NAMALWA (cell line): ENCODE results near the gene ATP5F1C.
"Not testable (repeated sequence)": the region's sequence is repeated elsewhere in the genome, so short reads cannot be mapped to it uniquely, and the experiment has no call there.

ENCODE experiments used
- DNase-seq: peaks from one replicate; pipeline ENCODE4 v3.0.0-alpha.2; 2015; ENCODE audit warnings: low spot score

The ATP5F1C gene

DNA sequence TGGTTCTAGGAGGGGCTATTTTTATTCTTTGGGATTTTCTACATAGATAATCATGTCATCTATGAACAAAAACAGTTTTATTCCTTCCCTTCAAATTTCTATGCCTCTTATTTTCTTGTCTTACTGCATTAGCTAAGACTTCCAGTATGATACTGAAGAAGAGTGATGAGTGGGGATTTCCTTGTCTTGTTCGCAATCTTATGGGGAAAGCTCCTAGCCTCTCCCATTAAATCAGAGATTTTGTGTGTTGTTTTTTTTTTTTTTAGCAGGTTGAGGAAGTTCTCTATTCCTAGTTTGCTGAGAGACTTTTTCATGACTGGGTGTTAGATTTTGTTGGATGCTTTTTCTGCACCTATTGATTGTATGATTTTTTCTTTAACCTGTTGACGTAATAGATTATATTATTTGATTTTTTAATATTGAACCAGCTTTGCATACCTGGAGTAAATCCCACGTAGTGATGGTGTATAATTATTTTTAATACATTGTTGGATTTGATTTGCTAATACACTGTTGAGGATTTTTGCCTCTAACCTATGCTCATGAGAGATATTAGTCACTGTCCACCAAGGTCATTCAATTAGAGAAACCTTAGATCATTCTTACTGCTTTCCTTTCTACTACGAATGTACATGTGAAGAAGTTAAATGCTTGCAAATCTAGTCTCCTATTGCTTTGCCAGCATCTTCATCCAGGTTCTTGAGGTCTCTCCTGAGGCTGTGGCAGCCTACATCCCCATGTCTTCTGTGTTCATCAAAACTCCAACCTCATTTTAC, 6.5 kb downstream of the ATP5F1C start:
- DNase-seq, result no peak

DNA sequence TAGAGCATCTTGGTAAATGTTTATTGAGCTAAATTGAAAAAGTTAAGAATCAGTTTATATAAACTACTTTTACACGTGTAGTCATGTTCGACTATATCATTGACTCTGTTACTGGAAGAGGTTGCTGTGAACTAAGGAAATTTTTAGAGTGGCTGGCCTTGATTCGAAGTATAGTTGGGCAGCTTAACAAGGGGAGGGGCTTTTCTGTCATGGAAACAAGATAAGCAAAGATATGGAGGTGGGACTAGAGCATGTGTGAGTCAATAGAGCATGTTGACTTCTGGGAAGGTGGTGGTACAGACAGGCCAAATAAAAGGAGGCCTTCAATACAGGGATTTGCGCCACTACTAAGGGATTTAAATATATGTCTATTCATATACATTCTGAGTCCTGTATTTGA, 7.6 kb downstream of the ATP5F1C start:
- DNase-seq, result no peak

DNA sequence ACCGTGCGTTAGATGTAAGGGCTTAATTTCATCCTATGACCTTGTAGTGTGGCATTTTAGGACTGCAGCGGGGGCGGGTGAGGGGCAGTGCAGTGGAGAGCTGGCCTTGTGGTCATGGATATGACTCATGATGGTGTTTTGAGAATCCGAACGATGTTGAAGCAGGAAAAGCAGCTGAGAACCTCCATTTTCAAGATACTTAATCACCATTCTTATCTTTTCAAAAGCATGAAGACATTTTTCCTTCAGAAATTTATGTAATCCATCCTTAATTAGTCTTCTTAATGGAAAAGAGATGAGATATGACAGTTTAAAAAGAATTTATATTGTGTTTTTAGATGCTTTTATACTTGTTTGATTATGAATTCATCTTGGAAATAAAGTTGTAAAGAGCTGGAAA, 9.6 kb downstream of the ATP5F1C start:
- no peak for DNase-seq

DNA sequence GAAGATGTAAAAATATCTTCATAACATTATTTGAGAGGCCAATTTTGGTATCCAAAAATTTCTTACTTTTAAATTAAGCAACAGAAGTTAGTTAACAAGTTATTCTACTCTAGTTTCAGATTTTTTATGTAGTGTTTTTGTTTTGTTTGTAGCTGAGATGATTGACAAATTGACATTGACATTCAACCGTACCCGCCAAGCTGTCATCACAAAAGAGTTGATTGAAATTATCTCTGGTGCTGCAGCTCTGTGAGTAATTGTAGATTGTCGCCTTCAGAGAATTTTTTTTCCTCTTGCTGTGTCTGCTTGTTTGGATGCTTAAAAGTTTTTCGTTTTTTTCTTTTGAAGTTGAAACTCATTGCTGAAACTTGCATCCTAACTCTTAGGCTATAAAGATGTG, 14.6 kb downstream of the ATP5F1C start:
- DNase-seq, result no peak

DNA sequence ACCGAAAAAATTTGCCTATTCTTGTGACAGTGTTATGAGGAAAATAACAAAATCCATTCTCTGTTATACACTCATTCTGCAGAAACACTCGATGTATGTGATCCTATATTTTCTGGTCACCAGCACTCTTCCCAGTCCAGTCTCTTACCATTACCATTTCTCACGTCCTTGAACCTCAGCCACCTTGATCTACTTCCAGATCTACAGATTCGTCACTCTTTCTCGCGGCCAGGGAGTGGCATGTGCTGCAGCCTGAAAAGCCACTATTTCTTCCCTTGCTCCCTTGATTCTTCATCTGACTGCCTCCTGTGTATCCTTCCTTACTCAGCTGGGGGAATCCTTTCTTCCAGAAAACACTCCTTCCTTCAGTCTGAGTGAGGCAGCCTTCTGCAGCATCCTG, 16.2 kb downstream of the ATP5F1C start:
- no peak for DNase-seq

DNA sequence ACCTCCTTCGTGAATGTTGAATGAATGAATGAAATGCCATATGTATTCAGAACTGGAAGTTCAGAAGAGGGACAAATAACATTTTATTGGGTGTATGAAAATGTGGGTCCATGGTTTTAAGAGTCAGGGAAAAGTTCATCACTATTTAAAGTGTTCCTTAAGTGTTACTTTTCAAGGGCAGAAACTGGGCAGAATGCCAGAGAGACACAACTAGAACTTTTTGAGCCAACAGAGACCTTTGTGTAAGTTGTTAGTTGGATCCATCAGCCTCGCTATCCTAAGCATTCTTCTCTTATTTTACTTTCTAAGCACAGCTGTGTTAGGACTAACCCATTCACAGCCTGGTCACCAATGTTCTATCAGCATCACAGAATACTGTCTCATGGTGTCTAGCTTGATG, 16.8 kb downstream of the ATP5F1C start:
- DNase-seq, result no peak

DNA sequence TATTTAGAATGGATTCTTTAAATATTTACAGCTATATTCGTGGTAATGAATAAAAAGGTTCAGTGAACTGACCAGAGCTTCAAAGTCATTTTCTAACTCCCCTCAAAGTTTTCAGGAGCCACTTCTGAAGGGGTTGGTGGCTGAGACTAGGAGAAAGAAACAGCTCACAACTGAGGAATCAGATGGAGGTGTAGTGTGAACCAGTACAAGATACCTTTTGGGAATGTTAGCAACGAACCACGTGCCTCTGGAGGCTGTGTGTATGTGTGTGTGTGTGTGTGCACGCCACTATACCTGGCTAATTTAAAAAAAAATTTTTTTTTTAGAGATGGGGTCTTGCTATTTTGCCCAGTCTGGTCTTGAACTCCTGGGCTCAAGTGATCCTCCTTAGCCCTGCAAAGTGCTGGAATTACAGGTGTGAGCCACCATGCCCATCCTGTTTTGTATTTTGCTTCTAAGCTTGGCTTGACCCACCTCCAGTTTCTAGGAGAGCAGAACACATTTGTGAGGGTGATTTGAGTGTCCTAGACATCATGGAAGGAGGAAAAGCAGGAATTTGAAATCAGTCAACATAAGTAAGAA, 20.8 kb downstream of the ATP5F1C start:
- DNase-seq, result no peak

DNA sequence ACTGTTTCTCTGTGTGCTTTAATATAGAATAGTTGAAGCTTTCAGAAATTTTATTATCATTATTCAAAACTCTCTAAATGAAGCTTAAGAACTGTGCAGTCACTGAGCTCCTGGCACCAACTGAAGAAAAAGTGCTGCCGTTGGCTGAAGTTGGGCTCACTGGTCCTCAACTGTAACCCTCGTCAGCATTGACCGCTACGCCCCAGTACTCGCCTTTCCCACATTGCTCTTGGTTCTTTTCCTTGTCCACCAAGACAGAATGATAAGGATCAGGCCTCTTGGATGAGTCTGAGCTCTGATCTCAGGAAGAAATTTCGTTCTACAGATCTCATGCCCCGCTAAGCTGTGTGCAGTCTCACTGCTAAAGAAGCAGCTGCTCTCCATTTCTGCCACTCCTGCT, 22.5 kb downstream of the ATP5F1C start:
- DNase-seq, result no peak

DNA sequence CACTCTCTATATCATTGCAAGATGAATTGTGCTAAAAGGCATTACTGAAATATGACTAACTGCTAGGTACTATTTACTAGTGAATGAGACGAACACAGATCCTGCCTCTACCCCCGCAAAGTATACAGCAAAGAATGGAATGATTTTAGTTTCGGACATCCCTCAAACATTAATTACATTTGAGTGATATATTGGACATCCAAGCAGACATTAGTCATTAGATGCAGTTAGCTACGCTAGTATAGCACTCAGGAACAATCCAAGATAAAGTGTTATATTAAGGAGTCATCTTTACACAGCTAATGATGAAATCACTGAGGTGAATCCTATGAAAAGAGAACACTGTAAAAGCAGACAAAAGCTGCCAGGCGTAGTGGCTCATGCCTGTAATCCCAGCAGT, 23.0 kb downstream of the ATP5F1C start:
- no peak for DNase-seq

DNA sequence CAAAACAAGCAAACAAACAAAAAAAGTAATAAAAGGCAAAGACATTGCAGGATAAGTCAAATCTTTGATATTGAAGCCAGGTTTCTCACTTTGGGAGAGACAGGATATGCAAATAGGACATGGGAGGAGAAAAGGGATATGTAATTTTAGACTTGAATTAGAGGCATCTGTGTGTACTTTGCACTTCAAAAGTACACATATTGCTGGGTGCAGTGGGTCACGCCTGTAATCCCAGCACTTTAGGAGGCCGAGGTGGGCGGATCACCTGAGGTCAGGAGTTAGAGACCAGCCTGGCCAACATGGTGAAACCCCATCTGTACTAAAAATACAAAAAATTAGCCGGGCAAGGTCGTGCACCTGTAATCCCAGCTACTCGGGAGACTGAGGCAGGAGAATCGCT, 23.8 kb downstream of the ATP5F1C start:
- not testable (repeated sequence) for DNase-seq

DNA sequence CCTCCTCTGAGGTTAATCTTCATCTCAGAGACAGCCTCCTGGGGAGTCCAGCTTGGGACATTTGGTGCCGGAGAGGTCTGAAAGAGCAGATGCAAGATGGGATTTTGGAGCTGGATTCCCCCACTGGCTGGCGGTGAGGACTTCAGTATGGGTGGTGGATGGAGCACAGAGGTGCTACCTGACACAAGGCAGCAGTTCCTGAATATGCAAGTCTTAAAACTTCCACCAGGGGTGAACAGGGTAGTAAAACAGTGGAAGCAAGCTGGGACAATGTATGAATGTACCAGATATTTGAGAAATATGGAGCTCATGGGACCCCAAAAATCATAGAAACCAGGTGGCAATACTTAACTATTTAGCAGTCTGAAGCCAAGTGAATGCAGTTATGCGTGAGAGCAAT, 25.5 kb downstream of the ATP5F1C start:
- DNase-seq, result peak; percentile 36

DNA sequence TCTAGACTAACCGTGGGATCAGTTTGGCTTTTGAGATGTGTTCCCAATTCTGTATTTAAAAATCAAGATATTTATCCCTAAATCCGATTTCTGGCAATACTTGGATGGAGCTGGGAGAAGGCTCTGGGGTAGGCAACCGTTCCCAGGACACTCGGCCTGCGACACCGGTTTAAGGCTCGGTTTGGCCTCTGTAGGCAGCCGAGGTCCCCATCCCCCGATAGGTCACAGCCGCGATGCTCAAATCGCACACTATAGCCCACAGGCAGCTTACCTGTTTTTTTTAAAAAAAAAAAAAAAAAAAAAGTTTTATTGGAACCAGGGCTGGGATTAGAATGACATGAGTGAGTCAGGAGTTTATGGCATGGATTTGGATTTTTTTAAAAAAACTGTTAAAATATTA, 29.6 kb downstream of the ATP5F1C start:
- no peak for DNase-seq

DNA sequence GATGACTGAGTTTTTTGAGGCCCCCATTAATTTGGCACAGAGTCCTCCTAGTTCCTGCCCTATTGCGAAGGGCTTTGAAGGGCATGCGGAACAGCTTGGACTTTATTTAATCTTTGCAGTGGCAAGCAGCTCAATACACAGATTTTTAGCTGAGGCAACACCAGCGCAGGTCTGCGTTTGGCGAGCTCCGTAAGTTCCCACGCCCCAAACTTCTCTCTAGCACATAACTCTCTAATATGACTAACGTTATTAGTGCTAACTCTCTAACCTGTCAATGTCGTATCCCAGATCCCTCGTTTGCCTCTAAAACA, 30.0 kb downstream of the ATP5F1C start:
- no peak for DNase-seq

DNA sequence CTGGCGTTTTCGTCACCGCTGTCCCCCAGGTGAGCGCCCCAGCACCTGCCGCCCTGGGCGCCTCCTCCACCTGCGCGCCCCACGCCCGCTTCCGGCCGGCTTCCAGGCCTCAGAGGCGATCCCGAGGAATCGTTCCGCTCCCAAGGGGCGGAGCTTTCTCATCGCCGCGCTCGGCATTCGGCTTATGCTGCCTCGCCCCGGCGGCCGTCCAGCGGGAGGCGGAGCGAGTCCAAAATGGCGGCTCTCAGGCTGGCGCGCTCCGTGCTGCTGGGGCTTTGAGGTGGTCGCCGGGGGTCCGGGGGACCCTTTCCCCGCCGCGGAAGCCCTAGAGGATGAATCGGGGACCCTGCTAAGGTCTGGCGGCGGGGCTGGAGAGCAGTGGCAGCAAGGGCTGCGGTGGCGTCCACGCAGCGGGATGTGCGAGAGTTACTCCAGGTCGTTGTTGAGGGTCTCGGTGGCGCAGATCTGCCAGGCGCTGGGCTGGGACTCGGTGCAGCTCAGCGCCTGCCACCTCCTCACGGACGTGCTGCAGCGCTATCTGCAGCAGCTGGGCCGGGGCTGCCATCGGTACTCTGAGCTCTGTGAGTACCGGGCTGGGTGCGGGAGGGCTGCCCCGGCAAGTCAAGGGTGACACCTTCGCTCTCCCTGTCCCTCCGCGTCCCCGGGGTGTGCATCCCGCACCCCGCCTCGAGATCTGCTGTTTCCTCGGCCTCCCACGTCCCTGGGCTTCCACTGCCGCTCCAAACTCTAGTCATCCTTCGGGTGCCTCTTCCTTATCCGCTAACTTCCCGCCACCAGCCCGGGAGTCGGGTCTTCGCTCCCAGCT, 30.5 kb downstream of the ATP5F1C start, which contains the start of gene TAF3:
Gene TAF3 (plus strand): TSS at position 211 of the 826 bp plus-strand sequence. CDS start 205 bp downstream, at position 416.
- DNase-seq, result peak; percentile 94

DNA sequence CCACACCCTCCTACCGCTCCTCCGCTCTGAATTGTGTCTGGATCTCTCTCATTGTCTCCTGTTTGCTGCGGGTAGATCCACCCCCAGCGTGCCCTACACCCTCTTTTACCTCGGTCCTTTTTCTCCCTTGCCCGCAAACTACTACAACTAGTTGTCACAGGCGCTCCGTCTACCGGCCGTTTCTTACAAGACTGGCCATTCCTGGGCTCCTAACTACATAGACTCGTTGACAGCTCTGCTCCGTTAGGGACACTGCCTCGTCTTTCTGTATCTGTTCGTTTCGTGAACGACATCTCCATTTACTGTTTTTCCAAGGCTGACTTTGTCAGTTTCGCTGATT, 31.1 kb downstream of the ATP5F1C start:
- DNase-seq, result peak; percentile 68

DNA sequence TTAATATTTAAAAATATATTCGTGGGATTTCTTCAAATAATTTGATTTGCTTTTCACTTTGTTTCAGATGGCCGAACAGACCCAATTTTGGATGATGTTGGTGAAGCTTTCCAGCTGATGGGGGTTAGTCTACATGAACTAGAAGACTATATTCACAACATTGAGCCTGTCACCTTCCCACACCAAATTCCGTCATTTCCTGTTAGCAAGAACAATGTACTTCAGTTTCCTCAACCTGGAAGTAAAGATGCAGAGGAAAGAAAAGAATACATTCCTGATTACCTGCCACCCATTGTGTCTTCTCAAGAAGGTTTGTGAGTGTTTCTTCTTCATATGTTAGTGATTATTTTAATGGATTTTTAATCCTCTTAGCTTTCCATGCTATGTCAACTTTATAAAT, 36.3 kb downstream of the ATP5F1C start:
- no peak for DNase-seq

DNA sequence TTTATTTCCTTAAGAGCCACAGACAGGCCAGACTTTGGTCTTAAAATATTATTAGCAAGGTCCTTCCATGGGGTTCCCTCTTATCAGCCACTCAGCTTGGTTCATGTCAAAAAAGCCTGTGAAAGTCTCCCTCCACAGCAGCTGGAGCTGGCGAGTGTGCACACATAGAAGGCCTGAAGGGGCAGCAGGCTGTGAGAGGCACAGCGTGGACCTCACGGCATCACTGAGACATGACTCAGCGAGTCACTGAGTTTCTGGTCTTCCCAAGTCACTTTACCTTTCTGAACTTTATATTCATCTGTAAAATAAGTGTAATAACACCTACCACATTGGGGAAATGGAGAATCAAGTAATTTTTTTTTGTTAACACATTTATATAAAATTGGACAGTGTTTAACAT, 39.0 kb downstream of the ATP5F1C start:
- no peak for DNase-seq

DNA sequence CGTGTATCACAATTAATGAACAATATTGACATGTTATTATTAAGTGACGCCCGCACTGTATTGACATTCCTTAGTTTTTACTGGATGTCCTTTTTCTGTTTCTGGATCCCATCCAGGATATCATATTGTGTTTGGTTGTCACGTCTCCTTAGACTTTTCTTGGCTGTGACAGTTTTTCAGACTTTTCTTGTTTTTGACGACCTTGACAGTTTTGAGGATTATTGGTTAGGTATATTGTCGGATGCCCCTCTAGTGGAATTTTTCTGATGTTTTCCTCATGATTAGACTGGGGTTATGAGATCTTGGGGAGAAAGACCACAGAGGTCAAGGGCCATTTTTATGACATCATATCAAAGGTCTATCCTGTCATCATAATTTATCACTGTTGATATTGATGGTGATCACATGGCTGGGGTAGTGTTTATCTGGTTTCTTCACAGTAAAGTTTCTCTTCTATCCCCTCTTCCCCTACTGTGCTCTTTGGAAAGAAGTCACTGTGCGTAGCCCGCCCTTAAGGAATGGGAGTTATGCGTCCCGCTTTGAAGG, 41.4 kb downstream of the ATP5F1C start:
- DNase-seq, result no peak

DNA sequence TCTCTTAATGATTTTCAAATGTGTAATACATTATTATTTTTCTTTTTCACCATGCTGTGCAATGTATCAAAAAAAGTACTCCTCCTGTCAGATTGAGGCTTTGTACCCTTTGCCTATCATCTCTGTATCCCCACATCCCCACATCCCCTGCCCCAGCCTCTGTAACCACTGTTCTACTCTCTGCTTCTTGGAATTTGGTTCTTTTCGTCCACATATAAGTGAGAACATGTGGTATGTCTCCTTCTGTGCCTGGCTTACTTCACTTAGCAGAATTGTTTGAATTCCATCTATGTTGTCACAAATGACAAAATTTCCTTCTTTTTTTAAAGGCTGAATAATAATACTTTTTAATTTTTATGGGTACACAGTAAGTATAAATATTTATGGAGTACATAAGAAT, 44.1 kb downstream of the ATP5F1C start:
- DNase-seq, result no peak

DNA sequence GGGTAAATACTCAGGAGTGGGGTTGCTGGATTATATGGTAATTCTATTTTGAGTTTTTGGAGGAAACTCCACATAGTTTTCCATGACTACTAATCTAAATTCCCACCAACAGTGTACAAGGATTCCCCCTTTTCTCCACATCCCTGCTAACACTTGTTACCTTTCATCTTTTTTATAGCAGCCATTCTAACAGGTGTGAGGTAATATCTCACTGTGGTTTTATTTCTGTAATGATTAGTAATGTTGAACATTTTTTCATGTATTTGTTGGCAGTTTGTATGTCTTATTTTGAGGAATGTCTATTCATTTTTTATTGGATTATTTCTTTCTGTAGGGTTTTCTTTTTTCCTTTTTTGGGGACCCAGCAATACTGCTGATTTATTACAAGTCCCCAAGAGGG, 45.2 kb downstream of the ATP5F1C start:
- DNase-seq, result no peak

DNA sequence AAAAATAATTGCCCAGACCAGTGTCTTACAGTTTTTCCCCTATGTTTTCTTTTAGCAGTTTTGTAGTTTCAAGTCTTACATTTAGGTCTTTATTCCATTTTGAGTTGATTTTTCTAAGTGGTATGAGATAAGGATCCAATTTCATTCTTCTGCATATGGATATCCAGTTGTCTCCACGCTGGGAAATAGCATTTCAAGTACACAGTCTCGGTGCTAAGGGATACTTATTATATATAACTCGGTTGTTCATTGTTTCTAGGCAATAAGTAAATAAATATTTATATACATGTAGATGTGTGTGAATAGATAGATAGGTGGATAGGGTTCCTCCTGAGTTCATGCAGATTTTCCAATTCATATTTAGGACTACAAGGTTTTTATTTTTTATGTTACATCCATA, 46.3 kb downstream of the ATP5F1C start:
- no peak for DNase-seq

DNA sequence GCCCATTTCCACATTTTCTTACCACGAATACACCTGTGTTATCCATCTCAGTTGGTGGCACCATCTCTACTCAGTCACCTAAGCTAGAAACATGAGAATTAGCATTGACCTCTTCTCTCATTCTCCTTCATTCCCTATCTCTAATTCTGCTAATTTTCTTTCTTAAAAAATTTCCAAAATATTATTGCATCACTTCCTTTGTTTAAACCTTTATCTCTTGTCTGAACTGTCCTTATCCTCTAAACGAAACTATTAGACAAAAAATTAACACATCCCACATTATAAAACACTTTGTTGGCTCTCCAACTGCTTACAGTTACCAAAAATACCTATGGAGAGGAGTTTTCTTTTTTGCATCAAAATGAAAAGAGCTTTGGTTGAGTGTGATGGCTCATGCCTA, 48.6 kb downstream of the ATP5F1C start:
- DNase-seq, result no peak

DNA sequence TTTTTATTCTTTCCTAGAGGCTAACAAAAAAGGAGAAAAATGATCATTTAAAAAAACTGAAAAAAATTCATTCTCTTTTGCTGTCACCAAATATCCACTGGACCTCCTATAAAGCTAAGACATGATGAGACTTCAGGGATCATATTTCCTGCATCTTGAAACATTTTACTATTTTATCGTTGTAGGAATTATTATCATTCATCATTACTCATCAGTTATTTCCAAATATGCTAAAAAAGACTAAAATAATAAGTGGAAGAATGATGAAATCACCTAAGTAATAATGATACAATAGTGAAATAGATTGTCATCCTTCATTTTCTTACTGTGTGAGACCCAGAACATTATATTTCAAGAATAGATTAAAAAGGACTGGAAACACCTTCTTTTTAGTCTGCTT, 58.6 kb downstream of the ATP5F1C start:
- no peak for DNase-seq
